ENCODE results near the gene TM4SF5.
A peak's percentile ranks its signal among the peaks of the same experiment; 100 is the strongest.

The TM4SF5 gene

DNA sequence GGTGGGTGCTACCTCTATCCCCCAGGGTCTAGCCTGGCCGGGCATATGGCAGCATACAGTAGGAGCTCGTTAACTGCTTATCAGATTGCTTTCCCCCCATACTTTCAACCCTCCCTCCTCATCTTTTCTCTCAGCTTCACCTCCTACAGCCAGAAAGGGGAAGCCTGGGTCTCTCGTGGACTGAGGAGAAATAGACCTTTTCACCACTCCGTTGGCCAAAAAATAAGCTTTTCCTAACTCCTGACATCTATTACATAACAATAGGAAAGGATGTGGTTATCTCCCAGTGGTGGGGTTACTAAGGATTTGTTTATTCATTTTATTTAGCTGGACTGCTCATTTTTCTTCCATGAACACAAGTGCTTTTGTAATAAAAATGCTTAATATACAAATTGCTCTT, 23.0 kb upstream of the TM4SF5 start:
- DNase-seq: no peak

DNA sequence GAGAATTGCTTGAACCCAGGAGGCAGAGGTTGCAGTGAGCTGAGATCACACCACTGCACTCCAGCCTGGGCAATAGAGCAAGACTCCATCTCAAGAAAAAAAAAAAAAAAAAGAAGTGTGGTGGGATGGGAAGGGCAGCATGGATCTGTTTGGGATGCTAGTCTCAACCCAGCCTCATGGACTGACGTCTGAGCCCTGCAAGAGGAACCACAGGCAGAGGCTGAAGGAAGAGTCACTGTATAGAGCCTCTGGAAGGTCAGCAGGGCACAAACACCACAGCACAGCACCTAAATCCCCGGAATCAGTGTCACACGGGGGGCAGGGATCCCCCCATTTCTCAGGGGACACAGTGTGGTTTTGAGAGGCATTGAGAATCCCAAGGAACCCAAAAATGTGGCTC, 21.1 kb upstream of the TM4SF5 start:
- DNase-seq: no peak

DNA sequence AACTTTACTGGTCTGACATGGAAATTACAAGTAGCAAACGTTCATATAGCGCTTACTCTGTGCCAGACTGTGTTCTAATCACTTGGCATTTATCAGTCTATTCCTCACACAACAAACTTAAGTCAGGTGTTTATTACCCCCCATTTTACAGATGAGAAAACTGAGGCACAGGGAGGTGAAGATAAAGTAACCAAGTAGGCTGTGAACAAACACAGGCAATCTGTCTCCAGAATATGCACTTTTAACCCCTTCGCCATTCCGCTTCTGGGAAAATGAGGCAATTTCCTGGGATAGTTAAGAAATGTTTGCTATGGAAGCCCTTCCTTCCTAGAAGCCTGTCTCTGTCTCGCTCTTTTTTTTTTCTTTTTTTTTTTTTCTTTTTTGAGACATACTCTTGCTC, 19.8 kb upstream of the TM4SF5 start:
- DNase-seq: no peak

DNA sequence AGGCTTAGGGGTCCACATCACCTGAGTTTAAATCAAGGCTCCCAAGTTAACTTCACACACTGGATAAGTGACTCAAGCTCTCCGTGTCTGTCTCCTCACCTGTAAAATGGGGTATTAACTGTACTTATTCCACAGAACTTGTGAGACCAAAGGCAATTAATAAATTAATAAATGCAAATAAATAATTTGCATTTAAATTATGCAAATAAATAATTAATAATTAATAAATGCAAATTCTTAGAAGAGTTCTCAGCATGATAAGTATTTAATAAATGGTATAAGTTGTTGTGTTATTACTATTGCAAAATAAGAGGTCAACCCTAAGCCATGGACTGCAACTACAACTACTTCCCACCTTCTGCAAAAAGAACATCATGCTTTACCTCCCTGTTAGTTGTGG, 18.3 kb upstream of the TM4SF5 start:
- DNase-seq: no peak

DNA sequence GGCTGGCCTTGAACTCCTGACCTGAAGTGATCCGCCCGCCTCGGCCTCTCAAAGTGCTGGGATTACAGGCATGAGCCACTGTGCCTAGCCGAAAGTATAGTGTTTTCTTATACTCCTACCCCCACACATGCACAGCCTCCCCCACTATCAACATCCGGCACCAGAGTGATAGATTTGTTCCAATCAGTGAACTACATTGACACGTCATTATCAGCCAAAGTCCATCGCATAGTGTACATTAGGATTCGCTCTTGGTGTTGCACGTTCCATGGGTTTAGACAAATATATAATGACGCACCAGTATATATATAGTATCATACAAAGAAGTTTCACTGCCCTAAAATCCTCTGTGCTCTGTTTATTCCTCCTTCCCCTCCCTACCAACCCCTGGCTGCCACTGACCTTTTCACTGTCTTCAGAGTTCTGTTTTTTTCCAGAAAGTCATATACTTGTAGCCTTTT, 11.9 kb upstream of the TM4SF5 start:
- DNase-seq: no peak

DNA sequence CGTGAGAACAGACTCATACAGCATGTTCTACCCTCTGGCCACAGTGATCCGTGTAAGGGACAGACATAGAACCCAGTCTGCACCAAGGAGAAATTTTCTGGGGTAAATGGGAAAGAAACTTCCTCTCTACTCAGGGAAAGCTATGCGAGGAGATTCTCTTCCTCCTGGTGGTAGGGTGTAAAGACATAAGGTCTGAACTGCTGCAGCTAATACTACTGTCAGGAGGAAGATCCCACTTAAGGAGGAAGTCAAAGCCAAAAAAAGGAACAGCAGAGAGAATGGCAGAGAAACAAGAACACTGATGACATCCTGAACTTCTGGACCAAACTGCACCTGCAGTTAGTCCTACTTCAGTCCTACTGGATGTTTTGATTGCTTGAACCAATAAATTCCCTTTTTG, 7.1 kb upstream of the TM4SF5 start:
- DNase-seq: no peak

GRCh38 chr17:4766201-4766600, 5.5 kb upstream of the TM4SF5 start:
- DNase-seq: no peak

GRCh38 chr17:4766723-4767122, 5.0 kb upstream of the TM4SF5 start:
- no peak for DNase-seq

GRCh38 chr17:4768298-4768697, 3.4 kb upstream of the TM4SF5 start:
- no peak for DNase-seq

GRCh38 chr17:4769628-4770027, 2.1 kb upstream of the TM4SF5 start:
- no peak for DNase-seq

DNA sequence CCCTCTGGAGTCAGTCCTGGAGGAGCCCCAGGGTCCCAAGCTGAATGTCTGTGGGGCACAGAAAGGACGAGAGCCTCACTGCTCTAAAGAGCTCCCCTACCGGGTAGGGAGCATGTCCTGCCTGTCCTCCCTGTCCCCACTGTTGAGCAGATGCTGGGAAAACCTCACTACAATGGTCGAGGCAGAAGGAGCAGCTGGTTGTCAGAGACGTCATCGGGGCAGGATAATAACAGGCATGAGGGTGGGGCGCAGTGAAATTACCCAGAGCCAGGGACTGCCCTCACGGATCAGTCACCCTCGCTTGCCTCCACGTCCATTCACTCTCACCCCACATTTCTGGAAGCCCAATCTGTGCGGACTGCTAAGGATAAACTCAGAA, 538 bp downstream of the TM4SF5 start:
- DNase-seq: no peak

- DNase-seq: no peak
These were observed 6.5 kb downstream of the TM4SF5 start for GRCh38 chr17:4777969-4778760.

DNA sequence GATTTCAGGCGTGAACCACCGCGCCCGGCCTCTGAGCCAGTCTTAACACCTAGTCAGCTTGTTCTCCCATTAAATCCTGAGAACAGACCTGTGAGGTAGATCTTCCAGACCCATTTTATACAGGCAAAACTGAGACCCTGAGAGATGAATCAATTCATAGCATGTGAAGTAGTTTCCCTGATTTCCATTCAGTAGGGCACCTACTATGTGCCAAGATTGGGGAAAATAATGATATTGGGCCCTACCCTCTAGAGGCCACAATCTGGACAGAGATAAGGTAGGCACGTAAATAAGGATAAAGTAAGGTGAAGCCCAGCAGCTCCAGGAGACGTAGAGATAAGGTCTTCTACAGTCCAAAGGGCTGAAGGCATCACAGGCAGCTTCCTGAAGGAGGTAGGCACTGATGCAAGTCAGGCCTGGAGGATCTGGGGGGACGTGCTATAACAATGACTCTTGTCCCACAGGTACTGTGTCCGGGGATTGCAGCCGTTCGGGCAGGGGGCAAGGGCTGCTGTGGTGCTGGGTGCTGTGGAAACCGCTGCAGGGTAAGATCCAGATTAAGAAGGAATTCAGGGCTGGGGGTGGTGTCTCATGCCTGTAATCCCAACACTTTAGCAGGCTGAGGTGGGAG, 8.8 kb downstream of the TM4SF5 start:
- DNase-seq: no peak

- no peak for DNase-seq
These were observed 11.0 kb downstream of the TM4SF5 start for GRCh38 chr17:4782652-4783051.

DNA sequence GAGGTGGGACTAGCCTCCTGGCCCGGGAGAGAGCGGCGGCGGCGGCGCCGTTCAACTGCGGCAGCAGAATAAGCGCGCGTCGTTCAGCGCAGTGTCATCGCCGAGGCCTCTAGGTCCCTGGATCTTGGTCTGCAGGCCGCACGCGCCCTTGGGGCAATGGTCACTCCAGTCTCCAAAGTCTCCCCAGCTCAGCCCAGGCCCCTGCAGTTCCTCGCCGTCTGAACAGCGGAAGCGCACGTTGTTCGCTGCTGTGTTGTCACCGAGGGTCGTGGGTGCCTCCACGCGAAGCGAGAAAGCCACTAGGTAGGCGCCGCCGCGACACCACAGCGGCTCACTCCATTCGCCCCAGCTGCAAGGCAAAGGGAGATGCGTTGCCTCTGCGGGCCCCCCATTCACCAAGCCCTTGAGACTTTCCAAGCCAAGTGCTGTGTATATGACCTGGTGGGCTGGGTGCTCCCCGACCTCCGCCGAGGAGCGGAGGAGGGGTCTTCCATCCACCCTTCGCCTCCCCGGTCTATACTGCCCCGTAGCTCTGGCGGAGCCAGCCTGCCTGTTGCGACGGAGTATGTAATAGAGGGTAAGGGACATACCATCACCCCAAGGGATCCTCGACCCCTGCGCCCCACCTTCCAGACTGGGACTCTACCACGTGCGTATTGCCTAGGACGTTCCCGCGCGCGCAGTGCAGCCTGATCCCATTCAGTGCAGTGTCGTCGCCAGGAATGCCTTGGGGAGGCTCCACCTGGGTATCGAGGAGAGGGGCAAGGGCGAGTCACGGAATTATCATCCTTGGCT, 13.8 kb downstream of the TM4SF5 start:
- no peak for DNase-seq

DNA sequence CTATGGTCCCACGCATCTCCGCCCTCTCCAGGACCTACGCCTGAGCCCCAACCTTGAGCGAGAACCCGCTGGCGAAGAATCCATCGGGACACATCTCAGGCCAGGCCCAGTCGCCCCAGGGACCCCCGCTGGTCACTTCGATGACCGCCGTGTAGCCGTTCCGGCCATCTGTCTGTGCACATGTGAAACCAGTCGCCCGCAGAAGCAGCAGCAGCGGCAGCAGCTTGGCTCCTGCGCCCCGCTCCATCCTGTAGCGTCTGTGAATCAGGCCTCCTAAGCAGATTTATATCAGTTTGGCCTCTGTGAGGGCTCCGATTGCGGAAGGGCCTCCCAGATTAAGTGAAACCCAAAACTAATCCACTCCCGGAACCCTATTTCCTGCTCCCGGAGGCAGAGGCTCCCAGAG, 14.4 kb downstream of the TM4SF5 start, which contains the start of gene VMO1:
TSS of gene VMO1 (minus strand) at position 259 of the 406 bp plus-strand sequence. CDS start at position 247, 12 bp downstream.
- DNase-seq: no peak

DNA sequence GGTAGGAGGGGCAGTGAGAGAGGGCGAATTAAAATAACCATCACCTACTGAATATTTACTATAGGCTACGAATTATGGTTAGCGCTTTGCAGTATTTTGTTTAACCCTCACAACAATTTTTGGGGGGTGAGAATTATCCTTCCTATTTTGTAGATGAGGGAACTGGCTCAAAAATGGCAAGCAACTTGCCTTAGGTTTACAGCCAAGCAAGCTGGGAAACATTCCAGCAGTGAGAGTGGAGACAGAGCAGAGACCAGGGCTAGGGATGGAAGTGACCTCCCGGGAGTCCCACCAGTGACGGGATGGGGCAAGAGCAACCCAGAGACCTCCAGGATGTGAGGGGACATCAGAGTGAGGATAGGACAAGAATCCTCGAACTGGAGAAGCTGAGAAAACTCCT, 14.8 kb downstream of the TM4SF5 start:
- DNase-seq: no peak

GRCh38 chr17:4788159-4788806, 16.6 kb downstream of the TM4SF5 start:
- DNase-seq: no peak

- no peak for DNase-seq
These were observed 17.4 kb downstream of the TM4SF5 start, which contains the start of gene GLTPD2 for GRCh38 chr17:4788807-4789700. TSS of gene GLTPD2 (plus strand) at chr17:4788964. CDS start at chr17:4789012, 48 bp downstream.

- no peak for DNase-seq
These were observed 17.9 kb downstream of the TM4SF5 start for GRCh38 chr17:4789701-4789950.

GRCh38 chr17:4789951-4790704, 18.4 kb downstream of the TM4SF5 start:
- DNase-seq: peak; percentile 74 to 91

DNA sequence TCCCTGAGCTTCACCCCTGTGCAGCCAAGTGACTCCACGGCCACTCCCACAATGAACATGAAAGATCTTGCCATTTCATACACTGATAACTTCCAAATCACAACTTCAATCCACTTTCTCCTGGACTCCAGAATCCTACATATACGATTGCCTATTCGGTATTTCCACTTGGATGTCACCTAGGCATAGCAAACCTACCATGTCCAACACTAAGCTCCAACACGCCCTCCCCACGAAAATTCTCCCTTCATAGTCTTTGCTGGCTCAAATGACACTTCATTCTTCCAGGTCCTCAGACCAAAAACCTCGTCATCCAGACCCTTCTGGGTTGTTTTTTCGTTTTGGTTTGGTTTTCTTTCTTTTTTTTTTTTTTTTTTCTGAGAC, 19.0 kb downstream of the TM4SF5 start:
- DNase-seq: no peak

All from SW 1271 (cell line).